H9 (cell line): Measurements from ENCODE around the gene GALNT13. TPM values are rescaled to one million over a fixed set of nuclear protein-coding genes. Genes with fewer than 3 reads are reported as not detected.

Source experiments
- DNase-seq: peaks from one replicate; pipeline ENCODE4 v3.0.0-alpha.2; 2017
- H2AFZ ChIP-seq: one replicate; pipeline ENCODE4 v1.6.1; 2013; ENCODE audit warnings: mild to moderate bottlenecking, low read length, control low read depth, moderate library complexity
- H2AK5ac ChIP-seq: 2 replicates; pipeline ENCODE4 v1.6.1; 2013; ENCODE audit warnings: low read length, control low read depth, mixed read lengths; ENCODE audit not compliant: insufficient read length
- H2BK120ac ChIP-seq: one replicate; pipeline ENCODE4 v1.6.1; 2013; ENCODE audit warnings: low read depth, mild to moderate bottlenecking, low read length, control low read depth, inconsistent platforms; ENCODE audit not compliant: poor library complexity, severe bottlenecking
- H2BK12ac ChIP-seq: 2 replicates; pipeline ENCODE4 v1.6.1; 2013; ENCODE audit warnings: low read length, control low read depth, mixed read lengths, low read depth; ENCODE audit not compliant: insufficient read length
- H2BK15ac ChIP-seq: 2 replicates; pipeline ENCODE4 v1.6.1; 2013; ENCODE audit warnings: low read depth, low read length, control low read depth
- H2BK20ac ChIP-seq: one replicate; pipeline ENCODE4 v1.6.1; 2013; ENCODE audit warnings: low read depth, mild to moderate bottlenecking, low read length, control low read depth, inconsistent platforms; ENCODE audit not compliant: poor library complexity, severe bottlenecking
- H2BK5ac ChIP-seq: 2 replicates; pipeline ENCODE4 v1.6.1; 2013; ENCODE audit warnings: low read length, control low read depth, mixed read lengths; ENCODE audit not compliant: insufficient read length
- H3K14ac ChIP-seq: 2 replicates; pipeline ENCODE4 v1.6.1; 2013; ENCODE audit warnings: low read length, control low read depth; ENCODE audit not compliant: insufficient read depth
- H3K18ac ChIP-seq: 2 replicates; pipeline ENCODE4 v1.6.1; 2013; ENCODE audit warnings: low read depth, mild to moderate bottlenecking, mixed read lengths, low read length, control low read depth; ENCODE audit not compliant: insufficient read length
- H3K23ac ChIP-seq: 2 replicates; pipeline ENCODE4 v1.6.1; 2013; ENCODE audit warnings: low read length, control low read depth, mixed read lengths, low read depth; ENCODE audit not compliant: insufficient read length
- H3K23me2 ChIP-seq: 2 replicates; pipeline ENCODE4 v1.6.1; 2013; ENCODE audit warnings: low read depth, mild to moderate bottlenecking, mixed read lengths, low read length, control low read depth; ENCODE audit not compliant: insufficient read length, poor library complexity, severe bottlenecking
- H3K27ac ChIP-seq: 2 replicates; pipeline ENCODE4 v1.5.1; 2013; ENCODE audit warnings: low read length, control low read depth, mixed read lengths, low read depth; ENCODE audit not compliant: insufficient read length
- H3K27me3 ChIP-seq: 2 replicates; pipeline ENCODE4 v1.6.1; 2013; ENCODE audit warnings: low read length, control low read depth, inconsistent platforms; ENCODE audit not compliant: insufficient read depth
- H3K4ac ChIP-seq: 2 replicates; pipeline ENCODE4 v1.6.1; 2013; ENCODE audit warnings: low read depth, mild to moderate bottlenecking, control low read depth, inconsistent platforms, low read length, moderate library complexity
- H3K4me1 ChIP-seq: 2 replicates; pipeline ENCODE4 v1.6.1; 2013; ENCODE audit warnings: low read length, control low read depth, inconsistent platforms; ENCODE audit not compliant: insufficient read depth
- H3K4me2 ChIP-seq: 2 replicates; pipeline ENCODE4 v1.6.1; 2013; ENCODE audit warnings: low read length, control low read depth, mixed read lengths; ENCODE audit not compliant: insufficient read length, insufficient read depth
- H3K56ac ChIP-seq: 2 replicates; pipeline ENCODE4 v1.6.1; 2013; ENCODE audit warnings: low read depth, mild to moderate bottlenecking, mixed read lengths, low read length, control low read depth; ENCODE audit not compliant: insufficient read length
- H3K79me1 ChIP-seq: 2 replicates; pipeline ENCODE4 v1.6.1; 2013; ENCODE audit warnings: low read depth, mild to moderate bottlenecking, moderate library complexity, low read length, control low read depth, inconsistent platforms; ENCODE audit not compliant: insufficient read depth, poor library complexity, severe bottlenecking
- H3K79me2 ChIP-seq: 2 replicates; pipeline ENCODE4 v1.6.1; 2013; ENCODE audit warnings: low read length, control low read depth, inconsistent platforms; ENCODE audit not compliant: insufficient read depth
- H3K9ac ChIP-seq: 2 replicates; pipeline ENCODE4 v1.6.1; 2013; ENCODE audit warnings: low read length, control low read depth, mixed read lengths; ENCODE audit not compliant: insufficient read length; ENCODE audit errors: extremely low read depth
- H3K9me3 ChIP-seq: one replicate; pipeline ENCODE4 v1.6.1; 2013; ENCODE audit warnings: low read depth, low read length, inconsistent platforms; ENCODE audit not compliant: control insufficient read depth
- H3T11ph ChIP-seq: one replicate; pipeline ENCODE4 v1.6.1; 2013; ENCODE audit warnings: mild to moderate bottlenecking, low read length, control low read depth, inconsistent platforms
- H4K20me1 ChIP-seq: one replicate; pipeline ENCODE4 v1.6.1; 2013; ENCODE audit not compliant: control insufficient read depth, insufficient read length, insufficient read depth
- H4K5ac ChIP-seq: 2 replicates; pipeline ENCODE4 v1.6.1; 2013; ENCODE audit warnings: low read depth, mild to moderate bottlenecking, mixed read lengths, low read length, control low read depth; ENCODE audit not compliant: insufficient read length
- H4K8ac ChIP-seq: replicated peaks from 2 replicates; pipeline ENCODE4 v1.6.1; 2013; ENCODE audit warnings: low read length, control low read depth, mixed read lengths, low read depth; ENCODE audit not compliant: insufficient read length
- H4K91ac ChIP-seq: 2 replicates; pipeline ENCODE4 v1.6.1; 2013; ENCODE audit warnings: low read depth, mild to moderate bottlenecking, moderate library complexity, mixed read lengths, low read length, control low read depth; ENCODE audit not compliant: insufficient read length
- H3K27ac Mint-ChIP-seq, 3 experiments: 2 replicates in 2 of 3; 3 replicates in 1 of 3; pipeline ENCODE4 v1.8.0; 2020 to 2021; ENCODE audit warnings: mixed read lengths in 3 of 3, mild to moderate bottlenecking in 1 of 3, moderate library complexity in 1 of 3
- H3K27me3 Mint-ChIP-seq: 2 replicates; pipeline ENCODE4 v1.8.0; 2021; ENCODE audit warnings: low read depth, mild to moderate bottlenecking, moderate library complexity, mixed read lengths
- H3K36me3 Mint-ChIP-seq, 3 experiments: 2 replicates in 2 of 3; 3 replicates in 1 of 3; pipeline ENCODE4 v1.8.0; 2020 to 2021; ENCODE audit warnings: low read depth in 3 of 3, mixed read lengths in 3 of 3; ENCODE audit not compliant: insufficient read depth in 1 of 3
- H3K4me1 Mint-ChIP-seq, 2 experiments: 2 replicates each; pipeline ENCODE4 v1.8.0; 2020; ENCODE audit warnings: mixed read lengths in 2 of 2
- H3K4me3 Mint-ChIP-seq, 2 experiments: 2 replicates in 1 of 2; 3 replicates in 1 of 2; pipeline ENCODE4 v1.8.0; 2020 to 2021; ENCODE audit warnings: mild to moderate bottlenecking in 2 of 2, mixed read lengths in 2 of 2, moderate library complexity in 1 of 2
- H3K9me3 Mint-ChIP-seq, 2 experiments: 2 replicates in 1 of 2; 3 replicates in 1 of 2; pipeline ENCODE4 v1.8.0; 2020; ENCODE audit warnings: mild to moderate bottlenecking in 2 of 2, mixed read lengths in 2 of 2, moderate library complexity in 1 of 2
- CTCF ChIP-seq: fragments of 200-600 bp; sonication (generic); conservative IDR thresholded peaks from 3 replicates; pipeline ENCODE4 v1.8.0; 2021; ENCODE audit warnings: antibody characterized with exemption, mild to moderate bottlenecking
- WGBS: extraction: QIAGEN DNeasy Blood & Tissue Kit; methylation state at CpG from one replicate; pipeline ENCODE4 v1.1.7; 2013; ENCODE audit warnings: missing lambda C conversion rate, low lambda C conversion rate, mixed read lengths; ENCODE audit not compliant: insufficient read length; ENCODE audit errors: extremely low coverage; 5-methylcytosine and 5-hydroxymethylcytosine counted together
- total RNA-seq: library from RNA; stranded (reverse); gene quantifications from 2 replicates; pipeline ENCODE4 v1.2.1, GENCODE V29; 2021

The GALNT13 gene
- total RNA-seq, 1 experiment from 2014 or later = 6.6 TPM

GRCh38 chr2:154490530-154490929 is 618.8 kb downstream of the GALNT13 start:
- no peak overlapping the region for H4K8ac ChIP-seq
- no peaks in the 10 kb centered on the region for H4K20me1 ChIP-seq
- Mint-ChIP-seq H3K4me1 (peaks cover 3 to 11% of the 10 kb centered on the region in 2 experiments; a peak in 3 of 4 replicates), H3K27ac (no peak overlapping the region), H3K36me3 (no peaks in the 10 kb centered on the region), H3K9me3 (peaks cover 0 to 2% of the 10 kb centered on the region in 2 experiments; a peak in 1 of 5 replicates), H3K4me3 (no peak overlapping the region), H3K27me3 (no peaks in the 10 kb centered on the region)
- H3K79me2 ChIP-seq = no peaks in the 10 kb centered on the region
- H2BK15ac ChIP-seq = no peak overlapping the region
- TF ChIP-seq CTCF = no peak
- H3K56ac ChIP-seq = no peak overlapping the region
- H3K4me2 ChIP-seq = no peak overlapping the region
- no peak overlapping the region for H2BK120ac ChIP-seq
- H2BK20ac ChIP-seq = no peak overlapping the region
- no peak overlapping the region for H4K5ac ChIP-seq
- H4K91ac ChIP-seq = no peak overlapping the region
- no peak overlapping the region for H3K27ac ChIP-seq
- H3K23ac ChIP-seq = no peak overlapping the region
- H3K4ac ChIP-seq = no peak overlapping the region
- H3K4me1 ChIP-seq = no peaks in the 10 kb centered on the region
- no CpG with 5 or more reads among the region's 1 CpG for WGBS
- no peak overlapping the region for H3K14ac ChIP-seq
- H3T11ph ChIP-seq = no peak overlapping the region
- no peak overlapping the region for H3K9ac ChIP-seq
- no peak overlapping the region for H2BK5ac ChIP-seq
- H2AK5ac ChIP-seq = no peak overlapping the region
- no peak overlapping the region for H2AFZ ChIP-seq
- no peak overlapping the region for H3K18ac ChIP-seq
- H3K9me3 ChIP-seq = no peaks in the 10 kb centered on the region
- no peak for DNase-seq
- no peaks in the 10 kb centered on the region for H3K23me2 ChIP-seq
- H3K27me3 ChIP-seq = no peaks in the 10 kb centered on the region
- no peaks in the 10 kb centered on the region for H3K79me1 ChIP-seq
- H2BK12ac ChIP-seq = no peak overlapping the region
